ENCODE data around the gene CDH13.

The CDH13 gene

DNA sequence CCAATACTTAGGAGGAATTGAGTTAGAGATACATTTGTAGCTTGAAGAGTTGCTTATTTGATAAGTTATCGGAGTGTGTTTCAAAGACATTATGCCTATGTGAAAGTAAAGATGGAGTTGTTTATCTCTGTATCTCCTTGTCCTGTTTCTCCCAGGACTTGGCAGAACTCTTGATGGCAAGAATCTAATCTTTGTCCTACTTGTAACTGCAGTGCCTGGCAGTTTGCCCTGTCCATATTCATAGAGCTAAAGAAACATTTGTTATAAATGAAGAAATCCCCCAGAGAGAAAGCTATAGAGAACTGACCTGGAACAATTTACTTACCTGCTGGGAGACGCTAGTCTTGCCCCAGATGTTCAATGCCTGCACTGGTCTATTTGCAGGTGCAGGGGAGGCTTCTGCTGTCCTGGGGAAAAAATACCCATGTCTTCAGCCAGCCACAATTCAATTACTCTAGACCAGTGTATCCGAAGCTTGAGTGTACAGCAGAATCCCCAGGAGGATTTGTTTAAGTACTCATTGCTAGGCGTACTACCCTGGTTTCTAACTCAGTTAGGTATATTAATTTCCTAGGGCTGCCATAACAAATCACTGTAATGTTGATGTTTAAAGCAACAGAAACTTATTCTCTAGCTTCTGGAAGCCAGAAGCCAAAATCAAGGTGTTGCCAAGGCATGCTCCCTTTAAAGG lies 771.0 kb downstream of the CDH13 start:
- DNase-seq: no peak

DNA sequence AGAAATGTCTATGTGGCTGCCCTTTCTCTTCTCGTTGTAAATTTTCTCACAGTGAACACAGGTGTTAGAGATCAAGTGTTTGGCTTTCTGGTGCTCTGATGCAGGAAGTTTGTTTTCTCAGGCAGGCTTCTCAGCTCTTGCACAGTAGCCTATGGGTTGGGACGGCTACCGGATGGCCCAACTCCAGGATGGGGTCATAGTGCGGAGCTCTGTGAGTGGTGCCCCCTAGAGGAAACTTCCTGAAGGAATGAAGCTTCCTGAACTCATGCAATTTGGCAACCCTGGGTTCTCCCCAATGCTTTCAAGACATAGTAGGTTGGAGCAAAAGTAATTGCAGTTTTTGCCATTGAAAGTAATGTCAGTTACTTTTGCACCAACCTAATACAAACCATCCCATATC lies 773.5 kb downstream of the CDH13 start:
- no peak for DNase-seq

- no peak for DNase-seq
Measured at GRCh38 chr16:83402160-83402814, 775.5 kb downstream of the CDH13 start.

DNA sequence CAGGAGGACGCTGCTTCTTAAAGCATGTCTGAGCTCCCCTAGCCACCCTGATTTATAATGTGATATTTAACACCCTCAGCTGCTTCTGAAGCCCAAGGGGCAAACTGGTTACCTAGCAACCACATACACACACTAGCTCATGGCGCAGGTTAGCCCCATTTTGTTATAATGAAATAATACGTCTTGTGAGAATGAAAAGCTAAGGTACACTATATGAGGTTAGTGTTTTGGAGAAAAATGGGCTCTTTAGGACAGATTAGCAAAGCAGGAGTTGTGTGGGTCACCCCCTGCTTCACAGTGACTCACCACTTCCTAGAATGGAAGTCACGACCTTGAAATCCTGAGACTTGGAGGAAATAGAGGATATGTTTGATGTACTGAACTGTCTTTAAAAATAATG lies 776.2 kb downstream of the CDH13 start:
- no peak for DNase-seq

DNA sequence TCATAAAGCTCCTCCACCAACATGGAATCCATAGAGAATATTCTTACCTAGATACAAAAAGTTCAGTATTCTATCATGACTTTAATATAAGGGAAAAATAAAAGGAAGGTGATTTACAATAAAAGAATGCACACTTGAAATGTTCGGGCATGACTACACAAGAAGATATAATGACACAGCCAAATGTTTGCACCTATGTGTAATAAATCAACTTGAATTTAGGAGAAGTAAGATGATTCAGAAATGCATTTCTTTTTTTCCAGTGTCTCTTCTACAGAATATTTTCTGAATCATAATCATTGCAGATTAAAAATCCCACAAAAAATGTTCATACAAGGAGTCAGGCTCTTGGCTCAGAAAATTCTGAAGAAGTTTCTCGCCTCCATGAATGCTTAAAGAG lies 777.0 kb downstream of the CDH13 start:
- no peak for DNase-seq

DNA sequence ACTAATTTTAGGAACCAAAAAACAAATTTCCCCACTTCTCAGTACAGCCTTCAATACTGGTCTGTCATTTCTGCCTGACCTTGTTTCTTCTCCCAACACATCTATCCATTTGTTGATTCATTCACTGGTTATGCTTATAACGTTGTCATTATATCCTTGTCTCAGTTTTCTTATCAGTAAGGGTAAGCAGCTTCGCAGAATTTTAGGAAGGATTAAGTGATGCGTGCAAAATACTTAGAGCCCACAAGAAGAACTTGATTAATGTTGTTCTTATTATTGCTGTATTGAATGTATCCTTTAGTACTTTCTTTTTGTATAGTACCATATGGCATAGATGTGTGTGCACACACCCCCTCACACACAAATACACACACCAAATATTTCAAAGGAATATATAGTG lies 777.5 kb downstream of the CDH13 start:
- no peak for DNase-seq

- DNase-seq: no peak
Measured at GRCh38 chr16:83407928-83408327, 781.2 kb downstream of the CDH13 start.

DNA sequence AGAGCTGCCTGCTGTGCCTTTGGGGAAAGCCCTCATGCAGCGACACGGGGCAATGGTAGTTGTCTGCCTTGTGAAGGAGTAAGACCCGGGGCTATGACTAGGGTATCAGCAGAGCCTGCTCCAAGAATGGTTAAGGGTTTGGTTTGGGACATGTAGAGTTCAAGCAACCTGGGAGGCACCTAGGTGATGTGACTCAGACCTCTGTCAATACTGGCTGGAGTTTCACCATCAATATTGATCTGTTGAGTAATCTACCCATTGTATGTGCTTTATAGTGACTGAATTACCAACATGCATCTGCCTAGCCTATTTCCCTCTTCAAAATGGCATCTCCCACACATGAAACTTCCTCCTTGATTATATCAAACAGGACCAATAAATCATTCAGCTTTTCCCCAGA lies 782.6 kb downstream of the CDH13 start:
- no peak for DNase-seq

- DNase-seq: no peak
Measured at GRCh38 chr16:83418565-83418964, 791.8 kb downstream of the CDH13 start.

- DNase-seq: no peak
Measured at GRCh38 chr16:83420206-83420760, 793.5 kb downstream of the CDH13 start.

DNA sequence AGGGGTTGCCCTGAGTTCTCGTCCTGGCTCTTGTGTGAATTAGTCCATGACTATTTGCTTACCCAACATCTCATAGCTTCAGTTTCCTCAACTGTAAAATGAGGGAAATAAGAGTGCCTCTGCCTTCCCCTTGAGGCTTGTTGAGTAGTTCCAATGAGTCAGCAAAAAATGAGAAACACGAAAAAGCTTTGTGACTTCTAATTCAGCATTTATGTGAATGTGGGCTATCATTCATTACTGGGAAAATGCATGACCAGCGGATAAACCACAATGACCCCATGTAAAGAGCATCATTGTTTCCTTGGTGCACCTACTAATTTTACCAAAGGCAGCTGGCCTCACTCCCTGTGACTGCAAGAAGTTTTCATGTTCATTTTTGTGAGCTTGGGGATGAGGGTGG lies 806.4 kb downstream of the CDH13 start:
- DNase-seq: no peak

GRCh38 chr16:83437036-83437435 lies 810.3 kb downstream of the CDH13 start:
- no peak for DNase-seq

DNA sequence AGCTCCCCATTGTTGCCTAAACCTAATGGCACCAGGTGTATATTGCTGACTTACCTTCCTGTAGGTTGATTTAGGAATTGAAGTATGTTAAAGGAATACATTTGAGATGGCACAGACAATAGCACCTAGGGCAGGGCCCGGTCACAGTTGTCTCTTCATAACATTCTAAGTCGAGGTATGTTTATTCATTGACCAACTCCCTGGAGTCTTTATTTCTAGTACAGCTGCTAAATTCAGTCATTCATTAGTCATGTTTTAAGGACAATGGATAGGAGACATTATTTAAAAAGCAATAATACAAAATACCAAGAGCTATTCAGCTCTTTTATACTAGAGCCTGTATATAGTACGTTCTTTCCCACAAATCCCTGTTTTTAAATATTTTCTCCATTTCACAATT lies 811.6 kb downstream of the CDH13 start:
- DNase-seq: no peak

GRCh38 chr16:83439412-83439811 lies 812.6 kb downstream of the CDH13 start:
- DNase-seq: no peak

- DNase-seq: no peak
Measured at GRCh38 chr16:83441517-83441916, 814.7 kb downstream of the CDH13 start.

- no peak for DNase-seq
Measured at GRCh38 chr16:83443972-83444371, 817.2 kb downstream of the CDH13 start.

GRCh38 chr16:83447560-83447959 lies 820.8 kb downstream of the CDH13 start:
- no peak for DNase-seq

- no peak for DNase-seq
Measured at GRCh38 chr16:83449861-83450260, 823.1 kb downstream of the CDH13 start.

DNA sequence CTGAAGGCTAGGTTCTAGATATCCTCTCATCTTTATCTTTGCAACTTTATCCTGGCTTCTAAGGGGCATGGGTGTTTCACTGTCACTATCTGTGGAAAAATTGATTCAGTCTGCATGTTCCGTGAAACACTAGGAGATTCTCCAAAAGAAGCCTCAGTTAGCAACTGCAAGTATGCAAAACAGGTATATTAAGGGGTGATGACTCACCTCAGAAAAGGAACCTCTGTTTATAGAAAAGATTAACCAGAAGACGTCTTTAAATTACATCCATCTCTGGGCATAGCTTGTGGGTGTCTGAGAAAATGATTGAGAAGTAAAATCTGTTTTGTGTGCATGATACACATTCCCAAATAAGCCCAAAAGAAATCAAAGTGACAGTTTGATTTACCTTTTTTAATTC lies 827.2 kb downstream of the CDH13 start:
- no peak for DNase-seq

- no peak for DNase-seq
Measured at GRCh38 chr16:83455716-83456115, 828.9 kb downstream of the CDH13 start.

GRCh38 chr16:83456934-83457333 lies 830.2 kb downstream of the CDH13 start:
- DNase-seq: no peak

GRCh38 chr16:83458612-83459011 lies 831.8 kb downstream of the CDH13 start:
- no peak for DNase-seq

- DNase-seq: no peak
Measured at GRCh38 chr16:83464991-83465390, 838.2 kb downstream of the CDH13 start.

DNA sequence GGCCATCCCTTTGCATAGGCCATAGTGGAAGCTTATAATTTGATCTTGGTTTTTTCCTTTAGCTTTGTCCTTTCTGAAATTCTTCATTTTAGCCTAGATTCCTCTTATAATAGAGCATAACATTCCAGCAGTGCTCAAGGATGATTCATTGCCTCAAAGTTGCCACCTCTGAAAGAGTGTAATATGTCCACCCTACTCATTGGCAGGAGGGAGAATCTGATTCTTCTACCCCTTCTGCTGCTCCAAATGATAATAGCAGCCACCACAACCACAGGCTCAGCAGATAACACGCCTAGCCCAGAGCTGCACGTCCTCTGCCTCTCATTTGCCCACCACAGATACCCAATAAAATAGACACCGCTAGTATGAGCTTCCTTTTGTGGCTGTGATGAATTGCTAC lies 843.6 kb downstream of the CDH13 start:
- DNase-seq: no peak
